Transverse colon (tissue), 4 donors: ENCODE data around the gene UBE2V1. TPM values are rescaled to one million over a fixed set of nuclear protein-coding genes. Genes with fewer than 3 reads are reported as not detected.
A peak's percentile ranks its signal among the peaks of the same experiment; 100 is the strongest.

ENCODE experiments used
- DNase-seq: peaks from one replicate; pipeline ENCODE4 v3.0.0-alpha.2; 2019
- H3K27ac ChIP-seq, 4 donors: fragments of 200-600 bp; sonication (generic); 2 replicates each; pipeline ENCODE4 v1.5.1; 2016 to 2018; ENCODE audit warnings: inconsistent platforms in 4 of 4
- H3K27me3 ChIP-seq: fragments of 200-600 bp; sonication (generic); 2 replicates; pipeline ENCODE4 v1.5.1; 2017; ENCODE audit warnings: inconsistent platforms
- H3K36me3 ChIP-seq, 4 donors: fragments of 200-600 bp; sonication (generic); 2 replicates each; pipeline ENCODE4 v1.5.1; 2017 to 2019; ENCODE audit warnings: inconsistent platforms in 4 of 4
- H3K4me1 ChIP-seq, 4 donors: fragments of 200-600 bp; sonication (generic); 2 replicates each; pipeline ENCODE4 v1.5.1; 2017 to 2020; ENCODE audit warnings: inconsistent platforms in 4 of 4
- H3K4me3 ChIP-seq, 4 donors: fragments of 200-600 bp; sonication (generic); 1 replicate in 1 of 4; 2 replicates in 3 of 4; pipeline versions ENCODE4 v1.5.1 to v1.6.1; 2017 to 2019; ENCODE audit warnings: inconsistent platforms in 4 of 4
- H3K9me3 ChIP-seq, 2 donors: fragments of 200-600 bp; sonication (generic); 2 replicates each; pipeline ENCODE4 v1.5.1; 2017 to 2019; ENCODE audit warnings: inconsistent platforms in 2 of 2
- EP300 ChIP-seq: sonication (generic); formaldehyde crosslinking; IDR thresholded peaks from one replicate; pipeline ENCODE4 v1.6.1; 2017; ENCODE audit warnings: antibody characterized with exemption, low read depth
- POLR2A ChIP-seq: fragments of 450-650 bp; IDR thresholded peaks from one replicate; pipeline ENCODE4 v1.6.1; 2016; ENCODE audit warnings: antibody characterized with exemption, mild to moderate bottlenecking, moderate library complexity
- POLR2AphosphoS5 ChIP-seq, 3 donors: sonication (generic); formaldehyde crosslinking; IDR thresholded peaks; one replicate each; pipeline ENCODE4 v1.6.1; 2016; ENCODE audit warnings: antibody characterized with exemption in 3 of 3
- WGBS, 2 donors: methylation state at CpG; one replicate each; pipeline ENCODE4 v1.1.5; 2018; ENCODE audit warnings: low coverage in 1 of 2; 5-methylcytosine and 5-hydroxymethylcytosine counted together
- in situ Hi-C, 4 donors: fragments of 200-750 bp; cut with MboI; loops; one replicate each; pipeline versions ENCODE4 v1.15.0 to v1.15.1; 2017; ENCODE audit warnings: low sequenced_read_pairs in 3 of 4, low pct_ligation_motif_present in 1 of 4, low pct_unique_long_range_greater_than_20kb in 1 of 4
- intact Hi-C: fragments of 100-400 bp; cut with DNase I; formaldehyde crosslinking; loops from one replicate; pipeline ENCODE4 v1.15.1; 2023; ENCODE audit warnings: low total_unique reads
- total RNA-seq, 4 donors: library from RNA; depleted of rRNA; stranded (reverse); fragments of >200 nt; gene quantifications; one replicate each; pipeline ENCODE4 v1.1.0, GENCODE V29; 2016
- TF ChIP-seq, protein P1 (sequence below), 5 experiments: fragments of 200-600 bp in 3 of 5; fragments of 450-650 bp in 2 of 5; sonication (generic) in 3 of 5; IDR thresholded peaks; 1 replicate in 2 of 5; 2 replicates in 3 of 5; pipeline ENCODE4 v1.5.1; 2016 to 2017; ENCODE audit warnings: antibody characterized with exemption in 5 of 5, inconsistent platforms in 3 of 5, mild to moderate bottlenecking in 2 of 5, moderate library complexity in 1 of 5

The UBE2V1 gene
- total RNA-seq, 4 donors from 2014 or later, result 23.7 to 104 (median 62.8) TPM

DNA sequence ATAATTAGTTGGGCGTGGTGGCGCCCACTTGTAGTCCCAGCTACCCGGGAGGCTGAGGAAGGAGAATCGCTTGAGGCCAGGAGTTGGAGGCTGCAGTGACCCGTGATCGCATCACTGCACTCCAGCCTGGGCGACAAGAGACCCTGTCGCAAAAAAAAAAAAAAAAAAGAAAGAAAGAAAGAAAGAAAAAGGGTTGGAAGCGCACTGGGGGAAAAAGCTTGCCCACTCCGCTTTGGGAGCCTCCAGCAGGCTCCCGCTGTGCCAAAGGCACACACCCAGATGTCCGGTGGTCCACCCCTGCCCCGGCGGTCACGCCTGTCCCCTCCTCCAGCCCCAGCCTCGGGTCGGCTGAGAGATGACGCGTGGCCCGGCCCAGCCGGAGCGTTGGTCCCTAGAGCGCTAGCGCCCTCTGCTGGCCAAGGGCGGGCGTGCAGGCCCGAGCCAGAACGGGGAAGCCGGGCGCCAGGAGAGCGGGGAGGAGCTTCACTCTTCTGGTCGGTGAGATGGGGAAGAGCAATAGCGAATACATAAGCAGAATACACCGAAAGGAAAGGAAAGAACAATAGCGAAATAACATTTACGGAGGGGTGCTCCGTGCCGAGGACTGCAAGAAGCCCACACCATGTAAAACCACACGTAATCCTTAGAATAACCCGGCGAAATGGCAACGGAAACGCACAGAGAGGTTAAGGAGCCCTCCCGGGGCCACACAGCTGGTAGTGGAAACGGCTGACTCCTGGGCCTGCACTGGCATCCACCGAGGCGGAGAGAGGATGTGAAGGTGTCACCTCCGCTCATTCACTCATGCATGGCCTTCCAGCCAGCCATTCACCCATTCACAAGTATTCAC is 41.7 kb downstream of the UBE2V1 start:
- peak overlapping the region in 3 of 4 donors; percentile 23 to 48 (median 28) for H3K4me3 ChIP-seq
- TF ChIP-seq, protein P1, sequence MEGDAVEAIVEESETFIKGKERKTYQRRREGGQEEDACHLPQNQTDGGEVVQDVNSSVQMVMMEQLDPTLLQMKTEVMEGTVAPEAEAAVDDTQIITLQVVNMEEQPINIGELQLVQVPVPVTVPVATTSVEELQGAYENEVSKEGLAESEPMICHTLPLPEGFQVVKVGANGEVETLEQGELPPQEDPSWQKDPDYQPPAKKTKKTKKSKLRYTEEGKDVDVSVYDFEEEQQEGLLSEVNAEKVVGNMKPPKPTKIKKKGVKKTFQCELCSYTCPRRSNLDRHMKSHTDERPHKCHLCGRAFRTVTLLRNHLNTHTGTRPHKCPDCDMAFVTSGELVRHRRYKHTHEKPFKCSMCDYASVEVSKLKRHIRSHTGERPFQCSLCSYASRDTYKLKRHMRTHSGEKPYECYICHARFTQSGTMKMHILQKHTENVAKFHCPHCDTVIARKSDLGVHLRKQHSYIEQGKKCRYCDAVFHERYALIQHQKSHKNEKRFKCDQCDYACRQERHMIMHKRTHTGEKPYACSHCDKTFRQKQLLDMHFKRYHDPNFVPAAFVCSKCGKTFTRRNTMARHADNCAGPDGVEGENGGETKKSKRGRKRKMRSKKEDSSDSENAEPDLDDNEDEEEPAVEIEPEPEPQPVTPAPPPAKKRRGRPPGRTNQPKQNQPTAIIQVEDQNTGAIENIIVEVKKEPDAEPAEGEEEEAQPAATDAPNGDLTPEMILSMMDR (IDR thresholded peaks at IDR 0.05), result peak; percentile 98 to 100 (median 99)
- TF ChIP-seq POLR2AphosphoS5 (IDR thresholded peaks at IDR 0.05), result no peak
- WGBS, 2 donors, result 0 to 8% methylated on average over 2 to 48 of the region's 48 CpGs
- no peaks in the 10 kb centered on the region for H3K27me3 ChIP-seq
- H3K9me3 ChIP-seq, result no peaks in the 10 kb centered on the region
- in situ Hi-C loops, result loop anchor here (5.0 kb wide), 2 partner anchors 89 to 94 kb away; partner anchors contain the start of gene SNAI1 (in 3 of the 4)
- peak; percentile 93 for DNase-seq
- no peak overlapping the region for H3K27ac ChIP-seq
- intact Hi-C loops, result loop anchor here (2.0 kb wide), 1 partner anchor 88 kb away; the partner anchor contains the start of gene SNAI1
- H3K36me3 ChIP-seq, result no peaks in the 10 kb centered on the region
- peaks cover 0 to 20% (median 8%) of the 10 kb centered on the region in 4 donors for H3K4me1 ChIP-seq

DNA sequence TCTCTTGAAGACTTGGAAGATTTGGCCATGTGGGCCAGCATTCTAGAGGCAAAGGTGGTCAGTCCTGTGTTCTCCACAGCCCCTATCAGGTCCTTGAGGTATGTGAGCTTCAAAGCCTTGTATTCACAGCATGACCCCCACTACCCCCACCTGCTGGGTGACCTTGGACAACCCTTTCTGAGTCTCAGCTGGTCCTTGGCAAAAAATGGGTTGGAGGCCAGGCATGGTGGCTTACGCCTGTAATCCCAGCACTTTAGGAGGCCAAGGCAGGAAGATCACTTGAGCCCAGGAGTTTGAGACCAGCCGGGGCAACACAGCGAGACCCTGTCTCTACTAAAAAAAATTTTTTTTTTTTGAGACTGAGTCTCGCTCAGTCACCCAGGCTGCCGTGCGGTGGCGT is 42.6 kb downstream of the UBE2V1 start:
- TF ChIP-seq POLR2A, result no peak
- TF ChIP-seq POLR2AphosphoS5 (IDR thresholded peaks at IDR 0.05), result no peak
- TF ChIP-seq, protein P1 (IDR thresholded peaks at IDR 0.05), result no peak
- TF ChIP-seq EP300, result no peak
- no peaks in the 10 kb centered on the region for H3K27me3 ChIP-seq
- H3K4me1 ChIP-seq, result peaks cover 0 to 11% (median 7%) of the 10 kb centered on the region in 4 donors
- H3K9me3 ChIP-seq, result no peaks in the 10 kb centered on the region
- no peak for DNase-seq
- intact Hi-C loops (loop anchor here (2.0 kb wide), 1 partner anchor 88 kb away; the partner anchor contains the start of gene SNAI1), in situ Hi-C loops (loop anchor here (5.0 kb wide), 2 partner anchors 88 to 93 kb away; partner anchors contain the start of gene SNAI1 (in 3 of the 4))
- H3K36me3 ChIP-seq, result no peaks in the 10 kb centered on the region
- H3K4me3 ChIP-seq, result no peak overlapping the region
- 86% methylated on average over 7 of the region's 7 CpGs; no CpG with 5 or more reads in 1 of the 2 donors for WGBS, 2 donors
- H3K27ac ChIP-seq, result no peak overlapping the region

DNA sequence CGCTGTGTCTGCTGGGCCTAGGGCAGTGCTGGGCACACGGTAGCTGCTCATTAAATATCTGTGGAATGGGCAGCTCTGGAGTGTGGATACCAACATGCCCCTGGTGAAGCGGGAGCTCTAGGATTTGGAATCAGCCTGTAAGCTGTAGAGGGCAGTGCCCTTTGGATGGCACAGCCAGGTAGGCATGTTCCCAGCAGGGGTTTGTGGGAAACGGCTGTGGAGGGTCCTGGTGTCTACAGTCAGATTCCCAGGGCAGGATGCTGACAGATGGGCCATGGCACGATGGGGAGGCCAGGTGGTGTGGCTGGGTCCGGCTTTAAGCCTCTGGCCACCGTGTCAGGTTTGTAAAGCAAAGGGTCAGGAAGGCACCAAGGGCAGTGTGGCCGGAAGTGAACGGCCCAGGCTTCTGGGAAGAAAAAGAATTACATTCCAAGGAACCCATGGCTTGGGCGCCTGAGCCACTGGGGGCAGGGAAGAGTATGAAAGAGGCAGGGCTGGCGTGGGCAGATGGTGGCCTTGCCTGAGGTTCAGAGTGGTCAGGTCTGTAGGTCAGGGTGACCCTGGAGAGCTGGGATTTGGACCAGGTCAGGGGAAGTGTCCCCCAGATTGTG is 44.8 kb downstream of the UBE2V1 start:
- Histone ChIP-seq H3K27me3 (no peaks in the 10 kb centered on the region), H3K4me3 (no peak overlapping the region), H3K27ac (no peak overlapping the region), H3K36me3 (no peaks in the 10 kb centered on the region), H3K4me1 (peaks cover 0 to 9% (median 6%) of the 10 kb centered on the region in 4 donors), H3K9me3 (no peaks in the 10 kb centered on the region)
- TF ChIP-seq POLR2A, result no peak
- intact Hi-C loops, result no loop called here
- 78 to 87% methylated on average over 3 to 11 of the region's 11 CpGs for WGBS, 2 donors
- DNase-seq, result no peak
- in situ Hi-C loops, result no loop called here

DNA sequence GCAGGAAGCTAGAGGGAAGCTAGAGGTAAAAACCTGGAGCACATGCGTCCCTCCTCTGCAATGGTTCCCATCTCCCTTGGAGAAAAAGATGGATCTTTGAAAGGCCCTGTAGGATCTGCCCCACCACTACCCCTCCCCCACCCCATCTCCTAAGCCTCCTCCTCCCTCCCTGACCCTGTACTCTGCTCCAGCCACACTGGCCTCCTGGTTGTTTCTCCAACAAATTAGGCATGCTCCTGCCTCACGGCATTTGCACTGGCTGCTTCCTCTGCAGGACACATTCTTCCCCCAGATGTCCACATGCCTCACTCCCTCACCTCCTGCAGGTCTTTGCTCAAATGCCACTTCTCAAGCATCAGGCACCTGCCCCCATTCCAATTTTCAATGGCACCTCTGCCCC is 45.5 kb downstream of the UBE2V1 start:
- H3K27ac ChIP-seq, result no peak overlapping the region
- DNase-seq, result no peak
- H3K27me3 ChIP-seq, result no peaks in the 10 kb centered on the region
- TF ChIP-seq, protein P1 (IDR thresholded peaks at IDR 0.05), result no peak
- TF ChIP-seq EP300 (no peak), POLR2AphosphoS5 (IDR thresholded peaks at IDR 0.05) (no peak), POLR2A (no peak)
- no peaks in the 10 kb centered on the region for H3K9me3 ChIP-seq
- intact Hi-C loops (no loop called here), in situ Hi-C loops (no loop called here)
- H3K36me3 ChIP-seq, result no peaks in the 10 kb centered on the region
- H3K4me1 ChIP-seq, result peaks cover 0 to 9% (median 6%) of the 10 kb centered on the region in 4 donors
- no peak overlapping the region for H3K4me3 ChIP-seq
- WGBS, 2 donors, result 70% methylated on average over 2 of the region's 2 CpGs; no CpG with 5 or more reads in 1 of the 2 donors
